ENCODE data around the gene LGI4.
"Not testable (repeated sequence)": the region's sequence is repeated elsewhere in the genome, so short reads cannot be mapped to it uniquely, and the experiment has no call there.

LGI4 gene

GRCh38 chr19:35105411-35106290 is 29.2 kb downstream of the LGI4 start:
- Histone ChIP-seq H4K12ac (ENCODE audit: low read depth, low read length) (no peak overlapping the region), H3K4me1 (ENCODE audit: control insufficient read depth in 1 of 2, insufficient read depth in 2 of 2, low read length in 2 of 2) (no peaks in the 10 kb centered on the region), H3K79me1 (ENCODE audit: low read length) (no peaks in the 10 kb centered on the region), H3K18ac (ENCODE audit: low read length) (no peak overlapping the region), H3K36me3 (ENCODE audit: control insufficient read depth in 1 of 2, insufficient read depth in 2 of 2, low read length in 2 of 2) (no peaks in the 10 kb centered on the region), H3K27ac (ENCODE audit: low read depth, low read length) (no peak overlapping the region), H2BK120ac (ENCODE audit: insufficient read depth, low read length, poor library complexity) (no peak overlapping the region), H3K14ac (ENCODE audit: low read length) (no peak overlapping the region), H3K4me2 (ENCODE audit: low read length) (no peak overlapping the region), H3K4ac (ENCODE audit: low read depth, low read length) (no peak overlapping the region), H3K4me3 (ENCODE audit: low read depth, low read length) (peak overlapping the region; percentile 3), H3K9me3 (ENCODE audit: insufficient read depth, low read depth, low read length) (peaks cover 8% of the 10 kb centered on the region), H2BK12ac (ENCODE audit: low read length) (no peak overlapping the region), H3K23ac (ENCODE audit: low read length) (no peak overlapping the region), H4K8ac (ENCODE audit: low read depth, low read length) (no peak overlapping the region), H2AFZ (ENCODE audit: insufficient read depth, low read length, poor library complexity) (no peak overlapping the region), H4K91ac (ENCODE audit: low read depth, low read length) (no peak overlapping the region), H3K27me3 (ENCODE audit: insufficient read depth, low read length) (no peaks in the 10 kb centered on the region), H3K79me2 (ENCODE audit: control insufficient read depth, insufficient read depth, low read length, poor library complexity) (no peaks in the 10 kb centered on the region), H2AK5ac (ENCODE audit: low read length) (no peak overlapping the region), H3K9ac (ENCODE audit: low read length) (no peak overlapping the region), H2BK5ac (ENCODE audit: low read depth, low read length, poor library complexity) (no peak overlapping the region)
- no peak for DNase-seq
- no CpG with 5 or more reads among the region's 30 CpGs for WGBS (ENCODE audit: extremely low coverage, insufficient coverage, insufficient read length)

GRCh38 chr19:35105047-35105410 is 29.8 kb downstream of the LGI4 start:
- Histone ChIP-seq H3K4ac (ENCODE audit: low read depth, low read length) (no peak overlapping the region), H2AFZ (ENCODE audit: insufficient read depth, low read length, poor library complexity) (no peak overlapping the region), H3K4me2 (ENCODE audit: low read length) (no peak overlapping the region), H2AK5ac (ENCODE audit: low read length) (no peak overlapping the region), H2BK12ac (ENCODE audit: low read length) (no peak overlapping the region), H4K91ac (ENCODE audit: low read depth, low read length) (no peak overlapping the region), H3K14ac (ENCODE audit: low read length) (no peak overlapping the region), H3K4me1 (ENCODE audit: control insufficient read depth in 1 of 2, insufficient read depth in 2 of 2, low read length in 2 of 2) (no peaks in the 10 kb centered on the region), H3K9me3 (ENCODE audit: insufficient read depth, low read depth, low read length) (peaks cover 8% of the 10 kb centered on the region), H3K9ac (ENCODE audit: low read length) (no peak overlapping the region), H2BK120ac (ENCODE audit: insufficient read depth, low read length, poor library complexity) (no peak overlapping the region), H3K27me3 (ENCODE audit: insufficient read depth, low read length) (no peaks in the 10 kb centered on the region), H3K79me1 (ENCODE audit: low read length) (no peaks in the 10 kb centered on the region), H3K36me3 (ENCODE audit: control insufficient read depth in 1 of 2, insufficient read depth in 2 of 2, low read length in 2 of 2) (no peaks in the 10 kb centered on the region), H3K23ac (ENCODE audit: low read length) (no peak overlapping the region), H3K18ac (ENCODE audit: low read length) (no peak overlapping the region), H4K8ac (ENCODE audit: low read depth, low read length) (no peak overlapping the region), H3K79me2 (ENCODE audit: control insufficient read depth, insufficient read depth, low read length, poor library complexity) (no peaks in the 10 kb centered on the region), H3K27ac (ENCODE audit: low read depth, low read length) (no peak overlapping the region), H2BK5ac (ENCODE audit: low read depth, low read length, poor library complexity) (no peak overlapping the region), H4K12ac (ENCODE audit: low read depth, low read length) (no peak overlapping the region), H3K4me3 (ENCODE audit: low read depth, low read length) (no peak overlapping the region)
- no CpG with 5 or more reads among the region's 6 CpGs for WGBS (ENCODE audit: extremely low coverage, insufficient coverage, insufficient read length)
- DNase-seq, result no peak

GRCh38 chr19:35104361-35104760 is 30.5 kb downstream of the LGI4 start:
- Histone ChIP-seq H3K9me3 (ENCODE audit: insufficient read depth, low read depth, low read length) (peaks cover 6% of the 10 kb centered on the region), H3K79me2 (ENCODE audit: control insufficient read depth, insufficient read depth, low read length, poor library complexity) (no peaks in the 10 kb centered on the region)

GRCh38 chr19:35103614-35104013 is 31.2 kb downstream of the LGI4 start:
- not testable (repeated sequence) for H2BK12ac ChIP-seq (ENCODE audit: low read length); H4K91ac ChIP-seq (ENCODE audit: low read depth, low read length); H3K18ac ChIP-seq (ENCODE audit: low read length); H3K36me3 ChIP-seq (ENCODE audit: control insufficient read depth in 1 of 2, insufficient read depth in 2 of 2, low read length in 2 of 2); H3K4ac ChIP-seq (ENCODE audit: low read depth, low read length); H3K27ac ChIP-seq (ENCODE audit: low read depth, low read length); H3K79me2 ChIP-seq (ENCODE audit: control insufficient read depth, insufficient read depth, low read length, poor library complexity); H4K8ac ChIP-seq (ENCODE audit: low read depth, low read length); H3K79me1 ChIP-seq (ENCODE audit: low read length); H3K9ac ChIP-seq (ENCODE audit: low read length); H3K9me3 ChIP-seq (ENCODE audit: insufficient read depth, low read depth, low read length); H2AFZ ChIP-seq (ENCODE audit: insufficient read depth, low read length, poor library complexity); DNase-seq; H3K4me2 ChIP-seq (ENCODE audit: low read length); H2BK5ac ChIP-seq (ENCODE audit: low read depth, low read length, poor library complexity); H4K12ac ChIP-seq (ENCODE audit: low read depth, low read length); H3K27me3 ChIP-seq (ENCODE audit: insufficient read depth, low read length); H3K4me3 ChIP-seq (ENCODE audit: low read depth, low read length); H3K4me1 ChIP-seq (ENCODE audit: control insufficient read depth in 1 of 2, insufficient read depth in 2 of 2, low read length in 2 of 2); H2AK5ac ChIP-seq (ENCODE audit: low read length); H3K23ac ChIP-seq (ENCODE audit: low read length); H2BK120ac ChIP-seq (ENCODE audit: insufficient read depth, low read length, poor library complexity); H3K14ac ChIP-seq (ENCODE audit: low read length)
- no CpG with 5 or more reads among the region's 10 CpGs for WGBS (ENCODE audit: extremely low coverage, insufficient coverage, insufficient read length)

More at GRCh38 chr19:35104361-35104760, 30.5 kb downstream of the LGI4 start:
- Histone ChIP-seq H2AFZ (ENCODE audit: insufficient read depth, low read length, poor library complexity) (no peak overlapping the region), H2AK5ac (ENCODE audit: low read length) (no peak overlapping the region), H3K36me3 (ENCODE audit: control insufficient read depth in 1 of 2, insufficient read depth in 2 of 2, low read length in 2 of 2) (no peaks in the 10 kb centered on the region), H3K23ac (ENCODE audit: low read length) (no peak overlapping the region), H3K4ac (ENCODE audit: low read depth, low read length) (no peak overlapping the region), H2BK120ac (ENCODE audit: insufficient read depth, low read length, poor library complexity) (no peak overlapping the region), H3K18ac (ENCODE audit: low read length) (no peak overlapping the region), H4K12ac (ENCODE audit: low read depth, low read length) (no peak overlapping the region), H3K27me3 (ENCODE audit: insufficient read depth, low read length) (no peaks in the 10 kb centered on the region), H3K79me1 (ENCODE audit: low read length) (no peaks in the 10 kb centered on the region), H3K9ac (ENCODE audit: low read length) (no peak overlapping the region), H4K91ac (ENCODE audit: low read depth, low read length) (no peak overlapping the region), H3K4me1 (ENCODE audit: control insufficient read depth in 1 of 2, insufficient read depth in 2 of 2, low read length in 2 of 2) (no peaks in the 10 kb centered on the region), H3K4me2 (ENCODE audit: low read length) (no peak overlapping the region), H2BK5ac (ENCODE audit: low read depth, low read length, poor library complexity) (no peak overlapping the region), H3K27ac (ENCODE audit: low read depth, low read length) (no peak overlapping the region), H2BK12ac (ENCODE audit: low read length) (no peak overlapping the region), H3K4me3 (ENCODE audit: low read depth, low read length) (no peak overlapping the region), H3K14ac (ENCODE audit: low read length) (no peak overlapping the region), H4K8ac (ENCODE audit: low read depth, low read length) (no peak overlapping the region)
- no CpG with 5 or more reads among the region's 11 CpGs for WGBS (ENCODE audit: extremely low coverage, insufficient coverage, insufficient read length)
- no peak for DNase-seq
